Stimulated activated CD4-positive, alpha-beta T cell treated with anti-CD3 and anti-CD28 coated beads, Interleukin-15, amount 100 ng/mL, for 1 hour (primary cell): ENCODE measurements around the gene DNMBP.

Experiments
- DNase-seq, 2 donors: peaks; one replicate each; pipeline ENCODE4 v3.0.0-alpha.2; 2020; ENCODE audit warnings: low read depth in 1 of 2, low spot score in 1 of 2

Gene DNMBP

GRCh38 chr10:99832439-99832838, 177.3 kb downstream of the DNMBP start:
- no peak for DNase-seq

- no peak for DNase-seq
Observed at GRCh38 chr10:99828464-99828863, 181.3 kb downstream of the DNMBP start.

- no peak for DNase-seq
Observed at GRCh38 chr10:99827936-99828335, 181.8 kb downstream of the DNMBP start.
